ENCODE data around the gene TUBA3E.
"Not testable (repeated sequence)": the region's sequence is repeated elsewhere in the genome, so short reads cannot be mapped to it uniquely, and the experiment has no call there.

TUBA3E gene

GRCh38 chr2:130142396-130143265 is 55.6 kb downstream of the TUBA3E start:
- not testable (repeated sequence) for DNase-seq
